ENCODE data around the gene IL1R2.
A peak's percentile ranks its signal among the peaks of the same experiment; 100 is the strongest.

Gene IL1R2

DNA sequence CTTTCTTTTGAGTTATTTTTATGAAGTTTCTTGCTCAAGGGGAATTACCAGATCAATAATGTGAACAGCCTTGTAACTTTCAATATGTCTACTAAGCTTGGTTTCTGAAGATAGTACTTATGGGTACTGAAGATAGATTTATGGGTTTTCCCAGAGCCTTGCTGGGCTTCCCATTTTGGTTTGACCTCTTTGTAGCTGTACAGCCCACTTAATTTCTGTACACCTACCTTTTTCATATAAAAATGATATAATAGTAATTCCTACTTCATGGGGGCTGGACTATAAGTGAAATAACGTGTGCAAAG, 22.2 kb downstream of the IL1R2 start:
- no peak for TF ChIP-seq EZH2 (IDR thresholded peaks at IDR 0.05)
- TF ChIP-seq POLR2AphosphoS5 (IDR thresholded peaks at IDR 0.05; ENCODE audit: borderline replicate concordance, low read depth, low read length) = no peak
- no peak for TF ChIP-seq FOXP2 (optimal IDR thresholded peaks at IDR 0.05; ENCODE audit: control extremely low read depth, extremely low read length, insufficient read depth)
- Histone ChIP-seq H3K36me3 (ENCODE audit: insufficient read depth, low read length) (no peaks in the 10 kb centered on the region), H3K9me3 (ENCODE audit: low read depth, low read length) (no peaks in the 10 kb centered on the region), H3K4me3 (no peak overlapping the region), H3K9ac (ENCODE audit: insufficient read length) (no peak overlapping the region), H3K27ac (no peak overlapping the region)
- no peak for DNase-seq (ENCODE audit: low read depth, low spot score)

DNA sequence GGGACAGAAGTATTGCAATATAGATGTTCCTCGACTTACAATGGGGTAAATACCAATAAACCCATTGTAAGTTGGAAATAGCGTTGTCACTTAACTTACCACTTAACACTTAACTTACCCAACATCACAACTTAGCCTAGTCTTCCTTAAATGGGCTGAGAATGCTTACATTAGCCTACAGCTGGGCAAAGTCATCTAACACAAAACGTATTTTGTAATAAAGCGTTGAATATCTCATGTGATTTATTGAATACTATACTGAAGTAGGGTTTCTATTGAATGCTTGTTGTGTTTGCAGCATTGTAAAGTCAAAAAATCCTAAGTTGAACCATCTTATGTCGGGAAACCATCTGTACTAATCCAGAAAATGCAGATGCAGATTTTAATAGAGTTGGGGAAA, 23.6 kb downstream of the IL1R2 start:
- H3K27ac ChIP-seq = no peak overlapping the region
- no peaks in the 10 kb centered on the region for H3K36me3 ChIP-seq (ENCODE audit: insufficient read depth, low read length)
- no peak overlapping the region for H3K9ac ChIP-seq (ENCODE audit: insufficient read length)
- H3K9me3 ChIP-seq (ENCODE audit: low read depth, low read length) = no peaks in the 10 kb centered on the region
- no peak for DNase-seq (ENCODE audit: low read depth, low spot score)
- no peak overlapping the region for H3K4me3 ChIP-seq
- TF ChIP-seq POLR2AphosphoS5 (IDR thresholded peaks at IDR 0.05; ENCODE audit: borderline replicate concordance, low read depth, low read length) (no peak), FOXP2 (optimal IDR thresholded peaks at IDR 0.05; ENCODE audit: control extremely low read depth, extremely low read length, insufficient read depth) (no peak), EZH2 (IDR thresholded peaks at IDR 0.05) (no peak)

GRCh38 chr2:102016399-102016955, 24.7 kb downstream of the IL1R2 start:
- no peak overlapping the region for H3K4me3 ChIP-seq
- no peaks in the 10 kb centered on the region for H3K36me3 ChIP-seq (ENCODE audit: insufficient read depth, low read length)
- no peak overlapping the region for H3K9ac ChIP-seq (ENCODE audit: insufficient read length)
- DNase-seq (ENCODE audit: low read depth, low spot score) = no peak
- no peaks in the 10 kb centered on the region for H3K9me3 ChIP-seq (ENCODE audit: low read depth, low read length)
- TF ChIP-seq FOXP2 (optimal IDR thresholded peaks at IDR 0.05; ENCODE audit: control extremely low read depth, extremely low read length, insufficient read depth) (no peak), EZH2 (IDR thresholded peaks at IDR 0.05) (no peak), POLR2AphosphoS5 (IDR thresholded peaks at IDR 0.05; ENCODE audit: borderline replicate concordance, low read depth, low read length) (no peak)
- H3K27ac ChIP-seq = no peak overlapping the region

- no peaks in the 10 kb centered on the region for H3K36me3 ChIP-seq (ENCODE audit: insufficient read depth, low read length)
- TF ChIP-seq FOXP2 (optimal IDR thresholded peaks at IDR 0.05; ENCODE audit: control extremely low read depth, extremely low read length, insufficient read depth) (no peak), EZH2 (IDR thresholded peaks at IDR 0.05) (no peak), POLR2AphosphoS5 (IDR thresholded peaks at IDR 0.05; ENCODE audit: borderline replicate concordance, low read depth, low read length) (no peak)
- no peak for DNase-seq (ENCODE audit: low read depth, low spot score)
- no peaks in the 10 kb centered on the region for H3K9me3 ChIP-seq (ENCODE audit: low read depth, low read length)
- H3K4me3 ChIP-seq = no peak overlapping the region
- no peak overlapping the region for H3K27ac ChIP-seq
- H3K9ac ChIP-seq (ENCODE audit: insufficient read length) = no peak overlapping the region
These were observed 27.2 kb downstream of the IL1R2 start for GRCh38 chr2:102018823-102019445.

- Histone ChIP-seq H3K9me3 (ENCODE audit: low read depth, low read length) (no peaks in the 10 kb centered on the region), H3K36me3 (ENCODE audit: insufficient read depth, low read length) (no peaks in the 10 kb centered on the region), H3K27ac (no peak overlapping the region), H3K4me3 (no peak overlapping the region), H3K9ac (ENCODE audit: insufficient read length) (no peak overlapping the region)
- DNase-seq (ENCODE audit: low read depth, low spot score) = no peak
- TF ChIP-seq FOXP2 (optimal IDR thresholded peaks at IDR 0.05; ENCODE audit: control extremely low read depth, extremely low read length, insufficient read depth) = peak; percentile 48
- TF ChIP-seq EZH2 (IDR thresholded peaks at IDR 0.05) = no peak
These were observed 28.9 kb downstream of the IL1R2 start for GRCh38 chr2:102020596-102021170.

GRCh38 chr2:102021779-102022178, 30.0 kb downstream of the IL1R2 start:
- Histone ChIP-seq H3K27ac (no peak overlapping the region), H3K4me3 (no peak overlapping the region), H3K36me3 (ENCODE audit: insufficient read depth, low read length) (no peaks in the 10 kb centered on the region), H3K9ac (ENCODE audit: insufficient read length) (no peak overlapping the region), H3K9me3 (ENCODE audit: low read depth, low read length) (no peaks in the 10 kb centered on the region)
- no peak for DNase-seq (ENCODE audit: low read depth, low spot score)
- no peak for TF ChIP-seq EZH2 (IDR thresholded peaks at IDR 0.05)
- TF ChIP-seq FOXP2 (optimal IDR thresholded peaks at IDR 0.05; ENCODE audit: control extremely low read depth, extremely low read length, insufficient read depth) = no peak
- TF ChIP-seq POLR2AphosphoS5 (IDR thresholded peaks at IDR 0.05; ENCODE audit: borderline replicate concordance, low read depth, low read length) = no peak

DNA sequence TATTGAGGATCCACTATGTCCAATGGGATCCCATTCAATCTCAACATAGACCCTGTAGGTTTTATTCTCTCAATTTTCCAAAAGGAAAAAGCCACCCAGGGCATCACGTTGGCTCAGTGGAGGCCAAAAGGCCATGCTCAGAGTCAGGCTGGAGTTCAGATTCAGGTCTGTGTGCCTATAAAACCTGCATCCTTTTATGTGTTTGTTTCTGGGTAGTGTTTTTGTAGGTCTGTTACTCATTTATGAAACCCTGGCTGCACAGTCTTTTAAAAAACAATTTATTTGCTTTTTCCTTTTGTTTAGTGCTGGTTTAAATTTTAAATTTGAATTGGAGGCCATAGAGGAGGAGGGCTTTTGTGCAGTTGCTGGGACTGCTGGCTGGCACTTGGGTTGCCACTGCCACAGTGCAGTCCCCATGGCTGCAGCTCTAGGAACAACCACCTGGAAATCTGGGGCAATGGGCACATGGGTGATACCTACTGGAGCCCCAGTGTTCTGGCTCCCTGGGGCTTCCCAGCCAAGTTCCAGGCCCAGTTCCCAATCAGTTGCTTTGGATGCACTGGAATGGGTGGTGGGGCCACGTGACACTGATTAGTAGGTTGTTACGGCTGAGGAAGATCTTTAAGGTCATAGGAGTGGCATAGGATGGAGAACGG, 31.3 kb downstream of the IL1R2 start:
- TF ChIP-seq POLR2AphosphoS5 (IDR thresholded peaks at IDR 0.05; ENCODE audit: borderline replicate concordance, low read depth, low read length) = no peak
- no peak for TF ChIP-seq FOXP2 (optimal IDR thresholded peaks at IDR 0.05; ENCODE audit: control extremely low read depth, extremely low read length, insufficient read depth)
- no peak for TF ChIP-seq EZH2 (IDR thresholded peaks at IDR 0.05)
- DNase-seq (ENCODE audit: low read depth, low spot score) = no peak
- H3K9ac ChIP-seq (ENCODE audit: insufficient read length) = no peak overlapping the region
- no peak overlapping the region for H3K4me3 ChIP-seq
- no peaks in the 10 kb centered on the region for H3K36me3 ChIP-seq (ENCODE audit: insufficient read depth, low read length)
- H3K9me3 ChIP-seq (ENCODE audit: low read depth, low read length) = no peaks in the 10 kb centered on the region
- no peak overlapping the region for H3K27ac ChIP-seq

DNA sequence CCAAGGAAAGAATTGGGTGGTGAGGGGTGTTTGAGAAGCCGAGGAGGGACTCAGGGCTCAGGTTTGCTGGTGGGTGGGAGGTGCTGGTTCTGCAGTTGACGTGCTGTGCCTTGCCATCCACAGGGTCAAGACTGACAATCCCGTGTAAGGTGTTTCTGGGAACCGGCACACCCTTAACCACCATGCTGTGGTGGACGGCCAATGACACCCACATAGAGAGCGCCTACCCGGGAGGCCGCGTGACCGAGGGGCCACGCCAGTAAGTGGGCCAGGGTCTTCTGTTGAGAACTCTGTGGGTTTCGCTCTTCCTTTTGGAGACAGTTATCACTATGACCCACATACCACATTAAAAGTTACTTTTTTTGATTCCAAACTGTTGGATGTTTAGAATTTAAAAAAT, 32.6 kb downstream of the IL1R2 start:
- H3K4me3 ChIP-seq = no peak overlapping the region
- no peaks in the 10 kb centered on the region for H3K9me3 ChIP-seq (ENCODE audit: low read depth, low read length)
- no peak overlapping the region for H3K27ac ChIP-seq
- H3K36me3 ChIP-seq (ENCODE audit: insufficient read depth, low read length) = no peaks in the 10 kb centered on the region
- no peak for DNase-seq (ENCODE audit: low read depth, low spot score)
- no peak overlapping the region for H3K9ac ChIP-seq (ENCODE audit: insufficient read length)
- TF ChIP-seq POLR2AphosphoS5 (IDR thresholded peaks at IDR 0.05; ENCODE audit: borderline replicate concordance, low read depth, low read length) = no peak
- no peak for TF ChIP-seq EZH2 (IDR thresholded peaks at IDR 0.05)
- TF ChIP-seq FOXP2 (optimal IDR thresholded peaks at IDR 0.05; ENCODE audit: control extremely low read depth, extremely low read length, insufficient read depth) = no peak
